Measurements from ENCODE around the gene EDEM3. TPM values are rescaled to one million over a fixed set of nuclear protein-coding genes. Genes with fewer than 3 reads are reported as not detected.

Gene EDEM3
- total RNA-seq, 1 experiment from 2014 or later = 34.5 TPM

DNA sequence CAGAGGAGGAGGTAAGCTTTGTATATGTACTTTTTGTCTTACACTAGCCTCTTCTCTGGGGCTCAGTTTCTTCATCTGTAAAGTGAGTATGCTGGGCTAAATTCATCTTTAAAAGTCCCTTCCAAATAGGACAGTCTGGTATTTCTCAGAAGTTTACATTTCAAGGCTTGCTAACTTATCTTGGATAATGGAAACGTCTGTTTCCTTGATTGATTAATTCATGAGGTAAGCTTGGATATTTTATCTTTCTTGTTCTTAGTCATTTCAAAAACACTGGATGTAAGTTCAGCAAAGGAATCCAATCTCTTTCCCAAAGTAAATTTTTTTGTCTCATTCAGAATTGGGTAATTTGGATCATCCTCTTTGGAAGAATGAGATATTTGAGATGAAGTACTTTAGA lies 111.0 kb downstream of the EDEM3 start:
- no peak for DNase-seq (ENCODE audit: low read depth)

DNA sequence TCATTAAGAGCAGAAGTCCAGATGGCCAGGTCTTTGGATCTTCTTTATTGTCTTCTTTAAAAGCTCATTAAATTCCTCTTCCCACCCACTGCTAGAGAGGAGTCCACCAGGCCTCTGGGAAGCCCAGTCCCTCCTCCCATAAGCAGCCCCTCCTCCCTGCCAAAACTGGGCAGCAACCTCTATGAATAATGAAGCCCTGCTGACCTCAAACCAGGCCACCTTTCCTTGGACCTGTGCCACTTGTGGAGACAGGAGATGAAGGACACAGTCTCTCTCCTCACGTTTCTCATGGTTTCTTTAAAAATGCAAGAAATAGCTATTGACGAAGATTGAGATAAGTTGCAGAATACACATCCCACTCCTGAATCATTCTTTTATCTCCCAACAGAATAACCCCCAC lies 112.8 kb downstream of the EDEM3 start:
- no peak for DNase-seq (ENCODE audit: low read depth)

DNA sequence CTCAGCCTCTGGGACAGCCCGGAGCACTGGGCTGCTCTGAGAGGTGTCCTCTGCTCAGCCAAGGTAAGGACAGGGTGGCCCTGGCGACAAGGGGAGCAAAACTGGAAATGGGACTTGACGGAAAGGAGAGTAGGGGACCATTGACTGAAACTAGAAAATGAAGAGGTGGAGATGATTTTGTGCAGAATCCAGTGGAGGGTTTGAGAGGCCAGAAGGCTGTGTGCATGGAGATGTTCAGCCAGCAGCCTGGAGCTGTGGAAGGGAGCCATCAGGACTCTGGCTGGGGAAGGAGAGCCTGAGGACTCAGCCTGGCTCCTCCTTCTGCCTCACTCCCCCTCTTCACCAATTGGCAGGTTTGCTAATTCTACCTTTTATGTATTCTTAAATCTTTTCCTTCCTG lies 114.2 kb downstream of the EDEM3 start:
- no peak for DNase-seq (ENCODE audit: low read depth)

Other genes with a start within 250 kb of the EDEM3 start
- 24.8 and 27.6 TPM in 2 replicates for gene NIBAN1, start 219.7 kb upstream of the EDEM3 start, total RNA-seq (2014; rRNA removed; shearing (Covaris generic))

Data from HT1080 (cell line).